Liver (tissue), 9 donors: ENCODE measurements around the gene RASA3. TPM values are rescaled to one million over a fixed set of nuclear protein-coding genes. Genes with fewer than 3 reads are reported as not detected.

Experiments
- DNase-seq: peaks from one replicate; pipeline ENCODE4 v3.0.0-alpha.2; 2017; ENCODE audit warnings: low spot score
- H3K27ac ChIP-seq, 2 donors: one replicate each; pipeline ENCODE4 v1.7.0; 2013; ENCODE audit warnings: inconsistent platforms in 2 of 2, low read length in 2 of 2, control low read depth in 1 of 2, low read depth in 1 of 2, mild to moderate bottlenecking in 1 of 2
- H3K27me3 ChIP-seq, 4 donors: one replicate each; pipeline versions ENCODE4 v1.6.1 to v1.7.0; 2013; ENCODE audit warnings: low read length in 3 of 4, inconsistent platforms in 1 of 4, mild to moderate bottlenecking in 1 of 4, moderate library complexity in 1 of 4; ENCODE audit not compliant: control insufficient read depth in 4 of 4, insufficient read depth in 4 of 4
- H3K36me3 ChIP-seq, 4 donors: one replicate each; pipeline versions ENCODE4 v1.6.1 to v1.7.0; 2013; ENCODE audit warnings: low read length in 3 of 4, mild to moderate bottlenecking in 3 of 4, low read depth in 1 of 4, moderate library complexity in 1 of 4; ENCODE audit not compliant: control insufficient read depth in 4 of 4, insufficient read depth in 3 of 4
- H3K4me1 ChIP-seq, 4 donors: one replicate each; pipeline versions ENCODE4 v1.6.1 to v1.7.0; 2013; ENCODE audit warnings: low read length in 3 of 4, mild to moderate bottlenecking in 3 of 4, moderate library complexity in 1 of 4; ENCODE audit not compliant: control insufficient read depth in 4 of 4, insufficient read depth in 4 of 4
- H3K4me3 ChIP-seq, 3 donors: one replicate each; pipeline versions ENCODE4 v1.6.1 to v1.7.0; 2013; ENCODE audit warnings: low read length in 3 of 3, control low read depth in 1 of 3, low read depth in 1 of 3, mild to moderate bottlenecking in 1 of 3
- H3K9ac ChIP-seq, 2 donors: one replicate each; pipeline ENCODE4 v1.7.0; 2013; ENCODE audit warnings: low read length in 2 of 2, mild to moderate bottlenecking in 2 of 2, moderate library complexity in 2 of 2, control low read depth in 1 of 2, low read depth in 1 of 2
- H3K9me3 ChIP-seq, 4 donors: one replicate each; pipeline versions ENCODE4 v1.6.1 to v1.7.0; 2013; ENCODE audit warnings: low read length in 3 of 4; ENCODE audit not compliant: control insufficient read depth in 4 of 4
- EGR1 ChIP-seq, 2 donors: IDR thresholded peaks; 2 replicates each; pipeline ENCODE4 v1.6.1; 2016 to 2018; ENCODE audit warnings: antibody characterized with exemption in 2 of 2, low read depth in 2 of 2
- FOXA1 ChIP-seq: IDR thresholded peaks from 2 replicates; pipeline ENCODE4 v1.6.1; 2016; ENCODE audit warnings: antibody characterized with exemption
- FOXA2 ChIP-seq: IDR thresholded peaks from 2 replicates; pipeline ENCODE4 v1.6.1; 2016; ENCODE audit warnings: antibody characterized with exemption
- GABPA ChIP-seq, 2 donors: IDR thresholded peaks in 1 of 2; conservative IDR thresholded peaks in 1 of 2; 2 replicates each; pipeline ENCODE4 v1.6.1; 2016; ENCODE audit warnings: antibody characterized with exemption in 2 of 2, mild to moderate bottlenecking in 1 of 2, moderate library complexity in 1 of 2
- HNF4A ChIP-seq, 2 donors: conservative IDR thresholded peaks; 2 replicates each; pipeline ENCODE4 v1.6.1; 2016; ENCODE audit warnings: antibody characterized with exemption in 2 of 2, mild to moderate bottlenecking in 2 of 2
- HNF4G ChIP-seq: IDR thresholded peaks from 2 replicates; pipeline ENCODE4 v1.6.1; 2016; ENCODE audit warnings: antibody characterized with exemption
- JUND ChIP-seq, 2 donors: IDR thresholded peaks; 2 replicates each; pipeline ENCODE4 v1.6.1; 2016; ENCODE audit warnings: antibody characterized with exemption in 2 of 2
- NR2F2 ChIP-seq: IDR thresholded peaks from 2 replicates; pipeline ENCODE4 v1.6.1; 2016; ENCODE audit warnings: antibody characterized with exemption
- RAD21 ChIP-seq, 2 donors: IDR thresholded peaks; 2 replicates each; pipeline ENCODE4 v1.6.1; 2016; ENCODE audit warnings: antibody characterized with exemption in 2 of 2, mild to moderate bottlenecking in 2 of 2
- RXRA ChIP-seq, 2 donors: IDR thresholded peaks; 2 replicates each; pipeline ENCODE4 v1.6.1; 2017 to 2018; ENCODE audit warnings: antibody characterized with exemption in 2 of 2, mild to moderate bottlenecking in 1 of 2
- SP1 ChIP-seq: IDR thresholded peaks from 2 replicates; pipeline ENCODE4 v1.6.1; 2018; ENCODE audit warnings: antibody characterized with exemption, mild to moderate bottlenecking
- TAF1 ChIP-seq: conservative IDR thresholded peaks from 2 replicates; pipeline ENCODE4 v1.6.1; 2016; ENCODE audit warnings: antibody characterized with exemption, mild to moderate bottlenecking
- YY1 ChIP-seq: IDR thresholded peaks from 2 replicates; pipeline ENCODE4 v1.6.1; 2016; ENCODE audit warnings: antibody characterized with exemption, mild to moderate bottlenecking
- WGBS: extraction: QIAGEN DNeasy Blood & Tissue Kit; methylation state at CpG from one replicate; pipeline ENCODE4 v1.1.7; 2013; 5-methylcytosine and 5-hydroxymethylcytosine counted together
- polyA plus RNA-seq, 2 donors: library from polyadenylated mRNA; stranded (reverse) in 1 of 2; unstranded in 1 of 2; fragments of 200-250 nt in 1 of 2; fragments of >200 nt in 1 of 2; fragmentation: Nextera tagmentation in 1 of 2; extraction: Ambion mirVana in 1 of 2; gene quantifications; one replicate each; pipeline versions ENCODE4 v1.2.1 to v1.2.3, GENCODE V29; 2013 to 2015
- total RNA-seq, 2 donors: library from RNA; depleted of rRNA; stranded (reverse); fragments of >200 nt; gene quantifications; one replicate each; pipeline ENCODE4 v1.2.3, GENCODE V29; 2014
- TF ChIP-seq, protein P1 (sequence below): IDR thresholded peaks from 2 replicates; pipeline ENCODE4 v1.6.1; 2016; ENCODE audit warnings: antibody characterized with exemption
- TF ChIP-seq, protein P2 (sequence below): IDR thresholded peaks from 2 replicates; pipeline ENCODE4 v1.6.1; 2016; ENCODE audit warnings: antibody characterized with exemption
- TF ChIP-seq, protein P3 (sequence below): fragments of 150-350 bp; IDR thresholded peaks from 2 replicates; pipeline ENCODE4 v1.5.1; 2017; ENCODE audit warnings: improper control_type of control experiment, low read depth, low read length; ENCODE audit not compliant: missing input control
- TF ChIP-seq, protein P4 (sequence below): IDR thresholded peaks from 2 replicates; pipeline ENCODE4 v1.6.1; 2016; ENCODE audit warnings: antibody characterized with exemption, mild to moderate bottlenecking
- TF ChIP-seq, protein P5 (sequence below): IDR thresholded peaks from 2 replicates; pipeline ENCODE4 v1.6.1; 2016; ENCODE audit warnings: antibody characterized with exemption
- donor health status: healthy.
- donor health status: healthy.
- donor health status: healthy.
- donor health status: healthy.
- donor health status: healthy.

Gene RASA3
- total and polyA plus RNA-seq, 4 donors = 0.64 to 5.9 (median 3.8) TPM

DNA sequence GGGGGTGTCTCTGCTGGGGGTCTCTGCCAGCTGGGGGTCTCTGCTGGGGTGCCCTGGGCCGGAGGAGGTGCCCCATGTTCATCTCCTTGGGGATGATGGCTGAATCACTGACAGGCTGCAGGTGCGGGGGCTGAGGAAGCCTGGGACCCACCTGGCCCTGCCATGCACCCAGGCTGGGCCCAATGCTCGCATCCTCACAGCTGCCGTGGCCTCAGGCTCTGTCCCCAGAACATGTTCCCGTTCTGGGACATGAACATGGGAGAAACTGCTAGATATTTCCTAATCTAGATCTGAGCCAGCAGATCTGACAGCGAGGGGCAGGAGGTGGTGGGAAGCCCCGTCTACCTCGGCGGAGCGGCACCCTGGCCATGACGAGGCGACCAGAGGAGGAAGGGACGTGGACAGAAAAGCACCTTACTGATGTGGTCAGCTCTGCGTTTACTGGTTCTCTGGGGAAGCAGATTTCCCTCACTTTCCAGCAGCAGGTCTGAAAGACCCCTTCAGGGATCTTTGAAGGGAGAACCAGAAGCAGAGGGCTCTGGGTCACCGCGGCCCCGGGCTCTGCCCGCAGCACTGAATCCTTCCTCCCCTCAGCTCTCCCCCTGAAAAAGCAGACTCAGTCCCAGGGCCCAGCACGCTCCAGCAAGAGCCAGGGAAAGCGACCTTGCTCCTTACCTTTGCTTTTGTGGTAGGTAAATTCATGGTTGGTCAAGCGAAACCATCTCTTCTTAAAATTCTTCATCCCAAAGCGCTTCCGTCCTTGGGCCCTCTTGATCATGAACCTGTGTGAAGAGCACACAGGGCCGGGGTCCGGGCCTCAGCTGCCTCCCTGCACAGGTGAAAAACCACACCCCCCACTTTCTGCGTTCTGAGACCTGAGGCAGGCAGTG, 132.0 kb downstream of the RASA3 start (continued):
- TF ChIP-seq, protein P1, sequence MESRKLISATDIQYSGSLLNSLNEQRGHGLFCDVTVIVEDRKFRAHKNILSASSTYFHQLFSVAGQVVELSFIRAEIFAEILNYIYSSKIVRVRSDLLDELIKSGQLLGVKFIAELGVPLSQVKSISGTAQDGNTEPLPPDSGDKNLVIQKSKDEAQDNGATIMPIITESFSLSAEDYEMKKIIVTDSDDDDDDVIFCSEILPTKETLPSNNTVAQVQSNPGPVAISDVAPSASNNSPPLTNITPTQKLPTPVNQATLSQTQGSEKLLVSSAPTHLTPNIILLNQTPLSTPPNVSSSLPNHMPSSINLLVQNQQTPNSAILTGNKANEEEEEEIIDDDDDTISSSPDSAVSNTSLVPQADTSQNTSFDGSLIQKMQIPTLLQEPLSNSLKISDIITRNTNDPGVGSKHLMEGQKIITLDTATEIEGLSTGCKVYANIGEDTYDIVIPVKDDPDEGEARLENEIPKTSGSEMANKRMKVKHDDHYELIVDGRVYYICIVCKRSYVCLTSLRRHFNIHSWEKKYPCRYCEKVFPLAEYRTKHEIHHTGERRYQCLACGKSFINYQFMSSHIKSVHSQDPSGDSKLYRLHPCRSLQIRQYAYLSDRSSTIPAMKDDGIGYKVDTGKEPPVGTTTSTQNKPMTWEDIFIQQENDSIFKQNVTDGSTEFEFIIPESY = no peak
- no peak for TF ChIP-seq SP1

DNA sequence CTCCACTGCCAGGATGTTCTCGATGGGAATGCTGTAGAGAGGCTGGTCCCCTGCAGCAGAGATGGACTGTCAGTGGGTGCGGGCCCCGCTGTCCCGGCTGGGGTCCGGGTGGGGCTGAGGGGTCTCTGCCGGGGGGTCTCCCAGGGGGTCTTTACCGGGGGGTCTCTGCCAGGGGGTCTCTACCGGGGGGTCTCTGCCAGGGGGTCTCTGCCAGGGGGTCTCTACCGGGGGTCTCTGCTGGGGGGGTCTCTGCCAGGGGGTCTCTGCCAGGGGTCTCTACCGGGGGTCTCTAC, 132.9 kb downstream of the RASA3 start:
- no peaks in the 10 kb centered on the region for H3K4me1 ChIP-seq
- 89% methylated on average over 10 of the region's 10 CpGs for WGBS
- H3K36me3 ChIP-seq = no peaks in the 10 kb centered on the region
- TF ChIP-seq YY1 = no peak
- TF ChIP-seq JUND (IDR thresholded peaks at IDR 0.05) = no peak
- no peak for TF ChIP-seq RXRA (IDR thresholded peaks at IDR 0.05)
- no peak for TF ChIP-seq RAD21 (IDR thresholded peaks at IDR 0.05)
- TF ChIP-seq NR2F2 = no peak
- no peak for TF ChIP-seq FOXA1
- TF ChIP-seq HNF4G = no peak
- TF ChIP-seq FOXA2 = no peak
- TF ChIP-seq, protein P2, sequence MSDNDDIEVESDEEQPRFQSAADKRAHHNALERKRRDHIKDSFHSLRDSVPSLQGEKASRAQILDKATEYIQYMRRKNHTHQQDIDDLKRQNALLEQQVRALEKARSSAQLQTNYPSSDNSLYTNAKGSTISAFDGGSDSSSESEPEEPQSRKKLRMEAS = no peak
- no peak for TF ChIP-seq EGR1 (IDR thresholded peaks at IDR 0.05; ENCODE audit: low read depth in 2 of 2)
- TF ChIP-seq TAF1 = no peak
- no peak for TF ChIP-seq HNF4A (conservative IDR thresholded peaks at IDR 0.05)
- TF ChIP-seq GABPA (IDR thresholded peaks at IDR 0.05 in 1 of 2, conservative IDR thresholded peaks at IDR 0.05 in 1 of 2) = no peak
- TF ChIP-seq SP1 = no peak
- TF ChIP-seq, protein P3, sequence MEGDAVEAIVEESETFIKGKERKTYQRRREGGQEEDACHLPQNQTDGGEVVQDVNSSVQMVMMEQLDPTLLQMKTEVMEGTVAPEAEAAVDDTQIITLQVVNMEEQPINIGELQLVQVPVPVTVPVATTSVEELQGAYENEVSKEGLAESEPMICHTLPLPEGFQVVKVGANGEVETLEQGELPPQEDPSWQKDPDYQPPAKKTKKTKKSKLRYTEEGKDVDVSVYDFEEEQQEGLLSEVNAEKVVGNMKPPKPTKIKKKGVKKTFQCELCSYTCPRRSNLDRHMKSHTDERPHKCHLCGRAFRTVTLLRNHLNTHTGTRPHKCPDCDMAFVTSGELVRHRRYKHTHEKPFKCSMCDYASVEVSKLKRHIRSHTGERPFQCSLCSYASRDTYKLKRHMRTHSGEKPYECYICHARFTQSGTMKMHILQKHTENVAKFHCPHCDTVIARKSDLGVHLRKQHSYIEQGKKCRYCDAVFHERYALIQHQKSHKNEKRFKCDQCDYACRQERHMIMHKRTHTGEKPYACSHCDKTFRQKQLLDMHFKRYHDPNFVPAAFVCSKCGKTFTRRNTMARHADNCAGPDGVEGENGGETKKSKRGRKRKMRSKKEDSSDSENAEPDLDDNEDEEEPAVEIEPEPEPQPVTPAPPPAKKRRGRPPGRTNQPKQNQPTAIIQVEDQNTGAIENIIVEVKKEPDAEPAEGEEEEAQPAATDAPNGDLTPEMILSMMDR = no peak
- TF ChIP-seq, protein P4, sequence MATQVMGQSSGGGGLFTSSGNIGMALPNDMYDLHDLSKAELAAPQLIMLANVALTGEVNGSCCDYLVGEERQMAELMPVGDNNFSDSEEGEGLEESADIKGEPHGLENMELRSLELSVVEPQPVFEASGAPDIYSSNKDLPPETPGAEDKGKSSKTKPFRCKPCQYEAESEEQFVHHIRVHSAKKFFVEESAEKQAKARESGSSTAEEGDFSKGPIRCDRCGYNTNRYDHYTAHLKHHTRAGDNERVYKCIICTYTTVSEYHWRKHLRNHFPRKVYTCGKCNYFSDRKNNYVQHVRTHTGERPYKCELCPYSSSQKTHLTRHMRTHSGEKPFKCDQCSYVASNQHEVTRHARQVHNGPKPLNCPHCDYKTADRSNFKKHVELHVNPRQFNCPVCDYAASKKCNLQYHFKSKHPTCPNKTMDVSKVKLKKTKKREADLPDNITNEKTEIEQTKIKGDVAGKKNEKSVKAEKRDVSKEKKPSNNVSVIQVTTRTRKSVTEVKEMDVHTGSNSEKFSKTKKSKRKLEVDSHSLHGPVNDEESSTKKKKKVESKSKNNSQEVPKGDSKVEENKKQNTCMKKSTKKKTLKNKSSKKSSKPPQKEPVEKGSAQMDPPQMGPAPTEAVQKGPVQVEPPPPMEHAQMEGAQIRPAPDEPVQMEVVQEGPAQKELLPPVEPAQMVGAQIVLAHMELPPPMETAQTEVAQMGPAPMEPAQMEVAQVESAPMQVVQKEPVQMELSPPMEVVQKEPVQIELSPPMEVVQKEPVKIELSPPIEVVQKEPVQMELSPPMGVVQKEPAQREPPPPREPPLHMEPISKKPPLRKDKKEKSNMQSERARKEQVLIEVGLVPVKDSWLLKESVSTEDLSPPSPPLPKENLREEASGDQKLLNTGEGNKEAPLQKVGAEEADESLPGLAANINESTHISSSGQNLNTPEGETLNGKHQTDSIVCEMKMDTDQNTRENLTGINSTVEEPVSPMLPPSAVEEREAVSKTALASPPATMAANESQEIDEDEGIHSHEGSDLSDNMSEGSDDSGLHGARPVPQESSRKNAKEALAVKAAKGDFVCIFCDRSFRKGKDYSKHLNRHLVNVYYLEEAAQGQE = no peak
- TF ChIP-seq, protein P5, sequence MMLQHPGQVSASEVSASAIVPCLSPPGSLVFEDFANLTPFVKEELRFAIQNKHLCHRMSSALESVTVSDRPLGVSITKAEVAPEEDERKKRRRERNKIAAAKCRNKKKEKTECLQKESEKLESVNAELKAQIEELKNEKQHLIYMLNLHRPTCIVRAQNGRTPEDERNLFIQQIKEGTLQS = no peak
- TF ChIP-seq, protein P1 = no peak
- no peak for DNase-seq
- H3K27ac ChIP-seq = no peak overlapping the region
- no peaks in the 10 kb centered on the region for H3K9me3 ChIP-seq
- H3K27me3 ChIP-seq = no peaks in the 10 kb centered on the region
- H3K4me3 ChIP-seq = no peak overlapping the region
- no peak overlapping the region for H3K9ac ChIP-seq
